GM19238 (cell line): Measurements from ENCODE around the gene ABCA4.

Experiments used
- DNase-seq: peaks from one replicate; pipeline ENCODE4 v3.0.0; 2011; ENCODE audit warnings: low spot score; ENCODE audit not compliant: insufficient read length

ABCA4 gene

DNA sequence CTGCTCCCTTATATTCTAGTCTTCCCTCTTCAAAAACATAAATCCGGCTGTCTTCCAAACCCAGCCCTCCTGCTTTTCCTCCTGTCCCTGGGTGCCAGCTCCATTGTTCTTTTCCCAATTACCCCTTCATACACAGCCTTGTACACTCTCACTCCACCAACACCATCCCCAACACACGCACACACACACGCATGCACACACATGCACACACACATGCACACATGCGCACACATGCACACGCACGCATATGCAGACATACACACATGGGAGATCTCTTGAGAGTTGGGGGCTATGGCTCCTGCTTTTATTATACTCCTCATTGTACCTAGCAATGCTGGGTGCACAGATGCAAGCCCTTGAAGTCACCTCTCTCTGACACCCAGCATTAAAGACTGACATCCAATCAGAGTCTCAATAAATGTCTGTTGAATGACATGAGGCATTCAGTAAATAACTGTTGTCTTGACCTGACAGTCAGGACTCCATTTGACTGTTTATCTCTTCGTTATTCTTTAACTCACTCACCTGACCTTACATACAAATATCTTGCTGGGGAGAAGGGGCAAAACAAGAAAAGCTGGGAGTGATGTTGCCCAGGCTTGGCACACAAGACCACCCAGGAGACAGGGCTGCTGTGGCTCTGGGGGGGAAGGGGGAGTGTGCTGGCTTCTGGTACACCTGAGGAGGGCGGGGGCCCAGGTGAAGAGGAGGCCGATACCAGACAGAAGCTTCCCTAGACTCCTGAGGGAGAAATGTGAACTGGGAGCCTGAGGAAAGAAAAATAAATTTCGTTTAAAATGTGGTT lies 16.0 kb downstream of the ABCA4 start:
- DNase-seq = no peak

GRCh38 chr1:94104127-94104684 lies 16.7 kb downstream of the ABCA4 start:
- no peak for DNase-seq

DNA sequence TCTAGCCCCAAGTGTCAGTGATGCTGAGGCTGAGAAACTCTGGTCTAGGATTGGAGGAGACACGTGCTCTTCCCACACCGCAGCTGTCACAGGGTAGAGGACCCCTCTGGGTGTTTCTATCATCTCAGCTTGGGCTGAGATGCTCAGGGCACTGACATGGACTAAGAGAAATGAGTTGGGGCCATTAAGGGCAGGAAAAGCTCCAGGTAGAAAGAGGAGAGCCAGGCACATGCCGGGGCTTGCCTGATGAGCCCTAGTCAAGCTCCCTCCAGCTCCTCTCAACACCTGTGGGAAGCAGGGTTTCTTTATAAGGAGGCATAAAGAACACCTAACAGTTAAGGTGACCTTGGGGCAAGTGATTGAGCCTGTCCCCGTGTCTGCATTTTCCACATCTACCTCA lies 17.3 kb downstream of the ABCA4 start:
- DNase-seq = no peak

- DNase-seq = no peak
These were observed 19.1 kb downstream of the ABCA4 start for GRCh38 chr1:94101613-94102525.

GRCh38 chr1:94100785-94101612 lies 19.9 kb downstream of the ABCA4 start:
- no peak for DNase-seq

GRCh38 chr1:94100129-94100784 lies 20.7 kb downstream of the ABCA4 start:
- no peak for DNase-seq

GRCh38 chr1:94099303-94099702 lies 21.6 kb downstream of the ABCA4 start:
- DNase-seq = no peak

GRCh38 chr1:94098585-94099111 lies 22.3 kb downstream of the ABCA4 start:
- no peak for DNase-seq

- no peak for DNase-seq
These were observed 24.0 kb downstream of the ABCA4 start for GRCh38 chr1:94096797-94097549.

DNA sequence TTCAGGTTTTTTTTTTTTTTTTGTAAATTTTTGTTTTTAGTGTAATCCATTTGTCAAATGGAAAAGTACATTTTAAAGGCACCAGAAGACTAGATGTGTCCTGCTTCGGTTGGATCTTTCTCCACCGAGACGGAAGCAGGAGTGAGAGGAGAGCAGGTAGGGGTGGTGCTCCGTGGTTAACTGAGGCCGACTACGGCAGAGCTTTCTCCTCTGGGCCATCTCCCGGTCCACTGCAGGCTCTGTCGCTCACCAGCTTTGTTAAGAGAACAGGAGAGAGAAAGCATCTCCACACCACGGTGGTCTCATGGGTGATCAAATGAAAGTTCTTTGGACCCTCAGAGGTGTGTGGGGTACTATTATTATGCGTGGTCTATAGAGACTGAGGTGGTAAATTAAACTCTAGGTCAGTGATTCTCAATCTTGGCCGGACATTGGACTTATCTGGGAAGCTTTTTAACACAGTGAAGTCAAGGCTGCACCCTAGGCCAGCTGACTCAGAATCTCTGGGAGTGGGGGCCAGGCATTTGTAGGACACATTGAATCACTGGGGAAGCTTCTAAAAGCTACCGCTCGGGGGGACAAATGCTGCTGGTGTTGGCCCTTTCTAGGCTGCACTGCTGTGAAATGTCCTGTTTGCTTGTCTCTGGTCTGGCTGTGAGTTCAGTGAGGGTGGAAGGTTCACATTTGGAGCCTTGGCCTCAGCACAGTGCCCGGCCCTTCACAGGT lies 25.0 kb downstream of the ABCA4 start:
- no peak for DNase-seq

GRCh38 chr1:94095112-94095637 lies 25.8 kb downstream of the ABCA4 start:
- no peak for DNase-seq

DNA sequence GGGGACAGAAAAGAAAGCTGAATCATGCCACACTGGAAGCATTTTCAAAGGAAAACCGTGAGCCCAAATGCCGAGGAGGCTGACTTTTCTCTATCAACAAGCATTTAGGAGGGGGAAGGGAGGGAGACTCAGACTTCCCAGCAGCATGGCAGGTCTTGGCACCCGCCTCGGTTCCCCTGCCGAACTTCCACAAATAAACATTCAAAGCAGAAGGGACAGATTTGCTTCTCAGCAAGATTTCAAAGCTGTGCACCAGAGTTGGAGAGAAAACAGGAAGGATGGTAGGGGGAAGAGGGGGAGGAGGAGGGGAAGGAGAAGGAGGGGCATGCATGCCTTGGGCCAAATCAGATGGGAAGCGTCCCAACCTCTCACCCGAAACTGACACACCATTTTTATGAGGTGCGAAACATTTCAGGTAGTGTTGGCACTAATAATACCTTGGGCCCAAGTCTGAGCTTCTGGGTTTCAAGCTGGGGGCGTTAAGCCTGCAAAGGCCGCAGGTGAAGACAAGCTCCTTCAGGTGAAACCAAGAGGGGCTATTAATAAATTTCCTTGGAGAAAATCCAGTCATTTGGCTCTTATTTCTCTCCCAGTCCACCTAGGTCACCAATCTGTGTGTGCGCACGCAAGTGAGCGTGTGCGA lies 26.4 kb downstream of the ABCA4 start:
- DNase-seq = no peak

- DNase-seq = no peak
These were observed 27.0 kb downstream of the ABCA4 start for GRCh38 chr1:94093996-94094395.

DNA sequence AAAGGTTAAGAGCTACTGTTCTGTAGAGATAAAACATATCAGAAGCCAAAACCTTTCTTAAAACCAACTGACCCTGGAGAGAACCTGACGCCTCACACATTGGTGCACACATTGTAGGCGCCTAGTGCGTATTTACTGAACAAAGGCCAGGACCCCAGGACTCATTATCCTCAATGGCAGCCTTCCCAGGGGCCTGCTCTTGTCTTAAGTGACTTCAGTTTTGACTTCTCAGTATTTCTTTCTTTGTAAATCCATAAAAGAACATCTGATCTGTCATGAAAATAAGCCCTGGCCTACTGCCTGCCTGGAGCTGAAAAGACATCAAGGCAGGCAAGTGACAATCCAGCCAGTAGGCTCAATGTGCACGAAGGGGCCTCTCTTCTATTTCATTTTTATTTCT lies 27.6 kb downstream of the ABCA4 start:
- DNase-seq = no peak

DNA sequence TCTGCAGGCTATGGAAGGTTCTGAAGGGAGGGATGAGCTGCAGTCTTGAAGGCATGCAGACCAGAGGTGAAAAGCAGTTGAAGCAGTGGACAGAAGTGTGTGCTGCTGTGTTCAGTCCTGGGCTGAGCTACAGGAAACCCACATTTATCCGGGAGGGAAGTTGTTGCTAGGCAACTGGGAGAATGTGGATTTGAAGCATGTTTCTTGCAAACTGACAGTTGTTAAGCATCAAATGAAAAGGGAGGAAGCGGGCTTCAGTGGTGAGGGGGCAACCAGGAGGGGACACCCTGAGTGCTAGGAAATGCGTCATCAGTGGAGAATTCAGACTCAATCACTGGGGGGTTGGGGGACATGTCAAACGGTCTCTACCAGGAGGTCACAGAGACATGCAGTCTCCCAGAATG lies 28.7 kb downstream of the ABCA4 start:
- no peak for DNase-seq

- no peak for DNase-seq
These were observed 30.2 kb downstream of the ABCA4 start for GRCh38 chr1:94090761-94091160.

DNA sequence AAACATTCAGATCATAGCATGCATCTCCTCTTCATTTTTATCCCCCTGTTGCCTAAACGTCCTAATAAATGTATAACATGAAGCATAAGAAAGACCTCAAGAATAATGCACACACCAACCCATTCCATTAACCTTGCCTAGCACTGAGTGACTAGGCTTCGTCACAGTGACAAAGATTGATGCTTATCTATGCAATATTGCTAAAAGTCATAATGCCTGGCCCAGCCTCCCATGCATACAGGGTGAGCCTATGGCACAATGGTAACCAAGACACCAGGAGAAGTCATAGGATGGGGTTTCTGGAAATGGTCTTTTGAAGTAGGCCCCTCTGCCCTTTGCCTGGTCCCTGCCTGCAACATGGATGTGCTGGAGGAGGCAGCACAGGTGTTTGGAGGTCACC lies 33.8 kb downstream of the ABCA4 start:
- no peak for DNase-seq

DNA sequence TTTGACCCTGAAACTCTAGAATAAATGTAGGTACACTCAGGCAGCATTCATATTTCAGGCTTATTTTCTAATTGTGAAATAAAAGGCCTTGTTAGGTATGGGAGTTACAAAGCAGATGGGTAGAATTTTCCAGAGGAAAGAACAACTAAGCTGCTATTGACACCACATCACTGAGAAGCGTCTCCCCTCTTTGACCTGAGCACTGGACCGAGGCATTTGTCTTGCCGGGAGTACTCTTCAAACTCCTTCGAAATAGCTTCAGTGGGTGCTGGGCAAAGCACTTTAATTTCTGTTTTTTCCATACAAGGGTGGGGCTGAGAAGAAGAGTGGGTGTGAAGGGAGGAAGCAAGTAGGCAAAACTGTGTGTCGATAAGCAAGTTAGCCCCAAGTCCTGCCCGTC lies 36.4 kb downstream of the ABCA4 start:
- no peak for DNase-seq
